Raji (cell line): ENCODE results near the gene LRG1.

ENCODE experiments used
- POLR2A ChIP-seq: IDR thresholded peaks from 2 replicates; pipeline ENCODE4 v1.6.1; 2011; ENCODE audit warnings: low read depth, low read length, control low read depth; ENCODE audit not compliant: insufficient read depth

Gene LRG1

DNA sequence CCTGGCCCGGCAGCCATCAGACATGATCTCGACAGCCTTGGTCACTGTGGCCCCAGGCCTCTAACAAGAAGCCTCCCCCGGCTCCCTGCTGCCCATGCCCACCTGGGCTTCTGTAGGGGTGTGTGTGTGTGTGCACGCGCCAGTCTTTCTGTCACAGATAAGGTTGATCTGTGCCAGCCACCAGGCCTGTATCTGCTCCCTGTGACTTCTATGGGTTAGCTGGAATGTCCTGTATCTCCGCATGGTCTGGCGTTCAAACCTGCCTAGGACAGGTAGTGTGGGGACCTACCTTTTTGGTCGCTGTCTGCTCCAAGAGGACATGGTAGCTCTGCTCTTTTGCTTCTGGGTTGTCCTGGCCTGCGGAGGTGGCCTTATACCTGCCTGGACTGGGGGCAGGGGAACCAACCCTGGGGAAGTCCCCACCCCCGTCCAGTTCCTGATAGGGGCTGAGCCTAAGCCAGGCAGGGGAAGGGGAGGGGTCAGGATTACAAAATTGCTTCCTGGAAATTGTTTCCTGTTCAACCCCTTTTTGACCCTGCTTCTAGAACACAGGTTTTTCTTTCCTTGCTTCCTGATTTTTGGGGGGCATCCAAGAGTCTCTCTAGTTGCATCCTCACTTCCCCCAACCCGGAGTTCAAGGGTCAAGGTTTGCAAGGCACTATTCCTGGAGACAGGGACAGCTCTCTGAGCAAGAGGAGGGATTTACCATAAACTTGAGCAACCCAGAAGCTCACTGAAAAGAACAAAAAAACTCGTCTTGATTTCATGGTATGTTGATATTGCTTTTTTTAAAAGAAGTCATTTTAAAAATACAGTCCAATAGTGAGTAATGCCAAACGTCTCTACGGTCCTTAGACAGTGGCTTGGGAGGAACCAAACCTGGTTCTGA, at the start of gene LRG1:
Gene LRG1 (minus strand): TSS at position 344 of the 889 bp plus-strand sequence. CDS start 23 bp downstream, at position 321.
- 0 out of 2 replicates have a peak, but pooled peaks have one; percentile 17 for TF ChIP-seq POLR2A

DNA sequence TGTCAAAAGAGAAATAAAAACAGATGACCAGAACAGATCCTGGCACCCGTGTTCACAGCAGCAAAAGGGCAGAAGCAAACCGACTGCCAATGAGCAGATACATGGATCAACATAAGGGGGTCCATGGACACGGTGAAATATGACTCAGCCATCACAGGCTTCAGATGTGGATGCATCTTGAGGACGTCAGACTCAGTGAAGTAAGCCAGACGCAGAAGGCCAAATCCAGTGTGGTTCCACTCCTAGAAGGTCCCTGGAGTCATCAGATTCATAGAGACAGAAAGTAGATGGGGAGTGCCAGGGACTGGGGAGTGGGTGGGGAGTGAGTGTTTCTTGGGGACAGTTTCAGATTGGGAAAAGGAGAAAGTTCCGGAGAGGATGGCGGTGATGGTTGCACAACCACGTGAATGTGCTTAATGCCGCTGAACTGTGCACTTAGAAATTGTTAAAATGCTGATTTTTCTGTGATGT, 48.5 kb upstream of the LRG1 start:
- TF ChIP-seq POLR2A = no peak

GRCh38 chr19:4587527-4587926, 47.7 kb upstream of the LRG1 start:
- no peak for TF ChIP-seq POLR2A

- TF ChIP-seq POLR2A = no peak
Observed at GRCh38 chr19:4586691-4587090, 46.9 kb upstream of the LRG1 start.

GRCh38 chr19:4586245-4586644, 46.4 kb upstream of the LRG1 start:
- TF ChIP-seq POLR2A = no peak

- no peak for TF ChIP-seq POLR2A
Observed at GRCh38 chr19:4585556-4585955, 45.7 kb upstream of the LRG1 start.

DNA sequence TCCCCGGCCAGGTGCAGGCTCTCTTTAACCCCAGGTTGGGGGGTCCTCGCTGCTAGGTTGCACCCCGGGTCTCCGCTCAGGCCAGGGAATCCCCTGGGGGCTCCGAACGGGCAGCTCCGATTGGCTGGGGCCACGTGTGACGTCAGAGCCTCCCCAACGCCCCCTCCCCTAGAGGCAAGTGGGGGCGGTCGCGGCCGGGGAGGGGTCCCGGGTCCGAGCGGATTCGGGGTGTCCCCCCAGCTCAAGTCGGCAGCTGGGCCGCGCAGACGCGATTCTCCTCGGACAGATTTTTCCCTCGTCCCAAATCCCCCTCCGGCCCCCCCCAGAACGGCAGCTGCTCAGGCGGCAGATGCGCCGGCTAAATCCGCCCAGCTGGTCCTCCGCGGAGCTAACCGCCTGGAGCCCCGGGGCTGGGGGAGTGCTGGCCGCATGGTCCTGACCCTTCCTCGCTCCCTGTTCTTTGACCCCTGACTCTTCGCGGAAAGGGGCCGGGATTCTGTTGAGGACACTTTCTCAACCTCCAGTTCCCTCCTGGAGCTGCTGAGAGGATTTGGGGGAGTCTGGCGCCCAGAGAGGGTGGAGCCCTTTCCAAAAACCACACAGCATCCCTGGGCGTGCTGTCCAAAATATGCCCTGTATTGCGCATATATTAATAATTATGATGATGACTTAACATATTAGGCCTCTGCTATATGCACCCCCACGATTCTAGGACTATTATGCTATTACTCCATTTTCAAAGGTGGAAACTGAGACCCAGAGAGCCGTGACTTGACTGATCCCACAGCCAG, 45.0 kb upstream of the LRG1 start:
- no peak for TF ChIP-seq POLR2A

- no peak for TF ChIP-seq POLR2A
Observed at GRCh38 chr19:4583961-4584669, 44.3 kb upstream of the LRG1 start.

DNA sequence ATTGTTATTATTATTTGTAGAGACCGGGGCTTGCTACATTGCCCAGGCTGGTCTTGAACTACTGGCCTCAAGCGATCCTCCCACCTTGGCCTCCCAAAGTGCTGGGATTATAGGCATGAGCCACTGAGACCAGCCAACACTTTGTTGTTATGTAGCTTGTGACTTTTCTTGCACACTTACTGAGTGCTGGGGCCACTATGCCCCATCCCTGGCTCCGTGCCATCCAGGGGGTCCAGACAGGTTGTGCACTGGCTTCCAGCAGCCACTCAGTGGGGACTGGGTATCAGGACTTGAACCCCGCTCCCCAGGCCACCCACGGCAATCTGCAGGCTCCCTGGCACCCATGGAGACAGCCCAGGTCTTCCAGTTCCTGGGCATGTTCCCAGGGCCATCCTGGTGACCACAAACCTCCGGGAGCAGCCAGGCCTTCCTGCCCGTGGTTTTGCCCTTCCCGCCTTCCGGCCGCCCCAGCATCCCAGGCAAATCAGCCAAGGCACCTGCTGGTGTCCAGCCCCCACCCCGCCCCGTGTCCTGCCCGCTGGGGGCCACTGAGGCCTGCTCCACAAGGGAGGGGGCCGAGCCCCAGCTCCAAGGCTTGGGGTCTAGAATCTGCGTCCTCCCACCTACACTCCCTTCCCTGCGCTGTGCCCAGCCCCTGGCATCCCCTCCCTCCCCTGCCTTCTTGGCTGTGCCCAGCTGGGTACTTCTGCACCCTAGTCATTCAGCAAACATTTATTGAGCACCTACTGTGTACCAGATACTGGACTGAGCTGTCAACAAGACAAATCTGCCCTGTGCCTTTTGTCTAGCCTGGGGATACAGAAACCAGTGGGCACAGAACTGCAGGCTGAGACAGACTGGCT, 43.4 kb upstream of the LRG1 start:
- TF ChIP-seq POLR2A = no peak

DNA sequence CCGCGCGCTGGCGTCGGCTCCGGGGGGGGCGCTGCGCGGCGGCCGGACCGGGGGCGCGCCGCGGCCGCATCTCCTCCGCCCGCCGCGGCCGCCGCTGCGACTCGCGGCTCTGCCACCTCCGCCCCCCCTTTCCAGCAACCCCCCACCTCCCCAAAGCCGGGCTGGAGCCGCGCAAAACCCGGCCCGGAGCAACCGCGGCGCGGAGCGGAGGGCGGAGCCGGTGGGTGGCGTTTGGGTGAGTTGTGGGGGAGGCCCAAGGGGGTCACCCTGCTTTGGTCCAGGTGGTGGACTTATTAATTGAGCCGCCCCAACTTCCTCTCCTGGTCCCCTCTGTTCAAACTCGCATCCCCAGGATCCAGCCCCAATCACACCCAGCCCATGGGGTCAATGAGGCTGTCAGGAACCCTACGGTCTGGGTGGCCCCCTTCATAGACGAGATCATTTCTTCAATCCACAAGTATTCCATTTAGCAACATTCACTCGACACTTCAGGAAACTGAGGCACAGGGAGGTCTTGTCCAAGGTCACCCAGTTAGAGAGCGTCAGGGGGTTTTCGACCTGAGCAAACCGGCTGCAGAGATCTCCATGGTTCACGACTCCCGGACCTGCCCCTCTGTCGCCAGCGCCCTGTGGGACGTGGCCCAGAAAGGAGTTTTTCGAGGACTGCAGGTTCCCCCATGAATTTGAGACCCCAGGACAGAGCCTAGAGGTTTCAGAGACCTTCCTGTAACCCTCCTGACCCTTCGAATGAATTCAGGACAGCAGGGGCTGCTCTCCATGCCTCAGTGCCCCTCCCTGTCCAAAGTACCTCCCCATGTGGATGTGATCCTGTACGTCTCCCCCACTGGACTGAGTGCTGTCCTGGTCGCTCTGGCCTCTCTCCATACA, 42.1 kb upstream of the LRG1 start:
- TF ChIP-seq POLR2A = no peak

- no peak for TF ChIP-seq POLR2A
Observed at GRCh38 chr19:4580961-4581665, 41.3 kb upstream of the LRG1 start.

DNA sequence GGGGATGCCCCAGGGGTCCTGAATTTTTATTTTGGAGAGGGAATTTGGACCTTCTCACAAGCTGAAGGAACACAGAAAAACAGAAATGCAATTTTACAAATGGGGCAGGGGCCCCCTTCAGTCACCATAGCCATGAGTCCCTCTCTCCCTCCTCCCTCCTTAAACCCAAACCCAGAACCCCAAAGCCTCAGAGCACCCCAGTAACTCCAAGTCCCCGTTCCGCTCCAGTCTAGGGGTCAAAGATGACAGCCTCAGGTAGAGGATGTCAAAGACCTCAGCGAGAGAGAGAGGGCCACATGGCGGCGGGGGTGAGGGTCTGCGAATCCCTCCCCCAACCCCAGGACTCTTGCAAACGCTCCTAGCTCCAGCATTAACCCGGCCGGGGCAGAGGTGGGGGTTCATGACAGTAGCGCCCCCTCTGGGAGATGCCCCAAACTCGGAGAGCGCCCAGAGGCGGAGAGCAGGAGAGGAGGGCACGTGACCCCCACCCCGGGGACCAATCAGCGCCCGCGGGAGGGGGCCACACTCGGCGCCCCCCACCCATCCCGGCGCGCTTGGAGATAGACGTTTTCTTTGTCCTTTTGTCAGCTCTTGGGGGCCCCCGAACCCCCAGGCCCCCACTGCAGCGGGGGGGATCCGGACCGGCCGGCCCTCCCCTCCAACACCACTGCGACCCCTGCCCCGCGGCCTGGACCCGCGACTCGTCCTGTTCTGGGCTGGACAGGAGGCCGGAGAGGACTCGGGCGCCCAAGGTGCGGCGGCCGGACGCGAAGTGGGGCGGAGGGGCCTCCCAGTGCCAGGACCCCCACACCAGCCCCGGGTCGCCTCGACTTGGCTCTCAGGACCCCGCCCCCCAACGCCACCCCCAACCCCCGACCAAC, 40.4 kb upstream of the LRG1 start:
- no peak for TF ChIP-seq POLR2A
